ENCODE results near the gene SH2D3C. TPM values are rescaled to one million over a fixed set of nuclear protein-coding genes. Genes with fewer than 3 reads are reported as not detected.

Gene SH2D3C
- polyA plus RNA-seq, 1 donor from 2014 or later: 14.5 TPM

DNA sequence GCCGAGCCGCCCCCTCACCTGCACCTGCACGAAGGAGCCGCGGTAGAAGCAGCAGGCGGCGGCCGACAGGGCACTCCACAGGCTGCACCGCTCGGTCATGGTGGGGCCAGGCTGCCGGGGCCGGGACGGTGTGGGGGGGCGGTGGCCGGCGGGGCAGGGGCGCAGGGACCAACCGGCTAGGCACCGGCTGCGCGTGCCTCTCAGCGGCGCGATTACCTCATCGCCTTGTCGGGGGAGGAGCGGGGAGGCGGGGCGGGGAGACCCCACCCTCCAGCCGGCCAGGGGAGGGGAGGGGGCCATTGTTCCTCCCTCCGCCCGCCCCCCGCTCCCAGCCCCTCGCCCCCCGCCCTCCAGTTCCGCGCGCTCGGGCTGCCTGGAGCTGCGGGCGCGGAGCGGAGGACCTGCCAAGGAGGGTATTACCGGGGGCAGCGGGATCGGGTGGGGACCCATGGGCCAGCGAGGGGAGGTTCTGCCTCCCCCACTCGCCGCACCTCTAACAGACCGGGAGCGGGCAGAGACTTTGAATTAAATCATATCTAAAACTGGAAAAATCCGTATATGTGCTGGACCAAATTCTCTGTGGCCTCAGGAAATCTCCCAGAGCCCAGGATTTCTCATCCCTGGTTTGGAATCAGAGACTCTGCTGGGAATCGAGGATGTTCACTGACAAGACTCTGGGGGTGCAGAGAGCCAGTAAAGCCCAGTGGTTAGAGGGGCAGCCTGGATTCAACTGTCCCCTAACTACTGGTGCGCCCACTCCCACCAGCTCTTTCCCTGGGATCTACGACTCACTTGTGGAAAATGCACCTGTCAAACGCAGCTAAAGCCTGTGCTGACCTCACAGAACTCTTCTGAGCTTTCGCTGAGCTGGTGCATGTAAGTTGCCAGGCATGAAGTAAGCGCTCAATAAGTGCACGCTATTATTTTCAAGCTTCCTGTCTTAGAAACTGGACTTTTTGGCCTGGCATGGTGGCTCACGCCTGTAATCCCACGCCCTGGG is 23.1 kb downstream of the SH2D3C start:
- H3K79me2 ChIP-seq (replicated peaks; ENCODE audit: insufficient read depth, low read length): peaks cover 26% of the 10 kb centered on the region
- no peaks in the 10 kb centered on the region for H3K36me3 ChIP-seq (ENCODE audit: insufficient read depth, low read length)
- TF ChIP-seq SMC3 (conservative IDR thresholded peaks at IDR 0.05; ENCODE audit: poor library complexity) (no peak), TAF1 (IDR thresholded peaks at IDR 0.05; ENCODE audit: low read depth) (peak; percentile 85), MXI1 (conservative IDR thresholded peaks at IDR 0.05; ENCODE audit: poor library complexity, severe bottlenecking) (peak; percentile 50), RAD21 (conservative IDR thresholded peaks at IDR 0.05) (peak; percentile 46), EP300 (conservative IDR thresholded peaks at IDR 0.05; ENCODE audit: poor library complexity, severe bottlenecking) (no peak), POLR2AphosphoS5 (IDR thresholded peaks at IDR 0.05) (peak; percentile 98), EZH2 (IDR thresholded peaks at IDR 0.05; ENCODE audit: borderline replicate concordance, insufficient read depth, low read length, poor library complexity, severe bottlenecking) (no peak)
- TF ChIP-seq, protein P1, sequence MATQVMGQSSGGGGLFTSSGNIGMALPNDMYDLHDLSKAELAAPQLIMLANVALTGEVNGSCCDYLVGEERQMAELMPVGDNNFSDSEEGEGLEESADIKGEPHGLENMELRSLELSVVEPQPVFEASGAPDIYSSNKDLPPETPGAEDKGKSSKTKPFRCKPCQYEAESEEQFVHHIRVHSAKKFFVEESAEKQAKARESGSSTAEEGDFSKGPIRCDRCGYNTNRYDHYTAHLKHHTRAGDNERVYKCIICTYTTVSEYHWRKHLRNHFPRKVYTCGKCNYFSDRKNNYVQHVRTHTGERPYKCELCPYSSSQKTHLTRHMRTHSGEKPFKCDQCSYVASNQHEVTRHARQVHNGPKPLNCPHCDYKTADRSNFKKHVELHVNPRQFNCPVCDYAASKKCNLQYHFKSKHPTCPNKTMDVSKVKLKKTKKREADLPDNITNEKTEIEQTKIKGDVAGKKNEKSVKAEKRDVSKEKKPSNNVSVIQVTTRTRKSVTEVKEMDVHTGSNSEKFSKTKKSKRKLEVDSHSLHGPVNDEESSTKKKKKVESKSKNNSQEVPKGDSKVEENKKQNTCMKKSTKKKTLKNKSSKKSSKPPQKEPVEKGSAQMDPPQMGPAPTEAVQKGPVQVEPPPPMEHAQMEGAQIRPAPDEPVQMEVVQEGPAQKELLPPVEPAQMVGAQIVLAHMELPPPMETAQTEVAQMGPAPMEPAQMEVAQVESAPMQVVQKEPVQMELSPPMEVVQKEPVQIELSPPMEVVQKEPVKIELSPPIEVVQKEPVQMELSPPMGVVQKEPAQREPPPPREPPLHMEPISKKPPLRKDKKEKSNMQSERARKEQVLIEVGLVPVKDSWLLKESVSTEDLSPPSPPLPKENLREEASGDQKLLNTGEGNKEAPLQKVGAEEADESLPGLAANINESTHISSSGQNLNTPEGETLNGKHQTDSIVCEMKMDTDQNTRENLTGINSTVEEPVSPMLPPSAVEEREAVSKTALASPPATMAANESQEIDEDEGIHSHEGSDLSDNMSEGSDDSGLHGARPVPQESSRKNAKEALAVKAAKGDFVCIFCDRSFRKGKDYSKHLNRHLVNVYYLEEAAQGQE (IDR thresholded peaks at IDR 0.05; ENCODE audit: borderline replicate concordance): peak; percentile 46
- TF ChIP-seq, protein P2, sequence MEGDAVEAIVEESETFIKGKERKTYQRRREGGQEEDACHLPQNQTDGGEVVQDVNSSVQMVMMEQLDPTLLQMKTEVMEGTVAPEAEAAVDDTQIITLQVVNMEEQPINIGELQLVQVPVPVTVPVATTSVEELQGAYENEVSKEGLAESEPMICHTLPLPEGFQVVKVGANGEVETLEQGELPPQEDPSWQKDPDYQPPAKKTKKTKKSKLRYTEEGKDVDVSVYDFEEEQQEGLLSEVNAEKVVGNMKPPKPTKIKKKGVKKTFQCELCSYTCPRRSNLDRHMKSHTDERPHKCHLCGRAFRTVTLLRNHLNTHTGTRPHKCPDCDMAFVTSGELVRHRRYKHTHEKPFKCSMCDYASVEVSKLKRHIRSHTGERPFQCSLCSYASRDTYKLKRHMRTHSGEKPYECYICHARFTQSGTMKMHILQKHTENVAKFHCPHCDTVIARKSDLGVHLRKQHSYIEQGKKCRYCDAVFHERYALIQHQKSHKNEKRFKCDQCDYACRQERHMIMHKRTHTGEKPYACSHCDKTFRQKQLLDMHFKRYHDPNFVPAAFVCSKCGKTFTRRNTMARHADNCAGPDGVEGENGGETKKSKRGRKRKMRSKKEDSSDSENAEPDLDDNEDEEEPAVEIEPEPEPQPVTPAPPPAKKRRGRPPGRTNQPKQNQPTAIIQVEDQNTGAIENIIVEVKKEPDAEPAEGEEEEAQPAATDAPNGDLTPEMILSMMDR (IDR thresholded peaks at IDR 0.05; ENCODE audit: poor library complexity, severe bottlenecking): no peak
- H3K4me2 ChIP-seq (ENCODE audit: low read length): peak overlapping the region; percentile 70
- no peaks in the 10 kb centered on the region for H3F3A ChIP-seq (ENCODE audit: insufficient read depth, low read length, poor library complexity, severe bottlenecking)
- peak overlapping the region; percentile 60 for H2AFZ ChIP-seq (ENCODE audit: low read depth, low read length)
- H3K4me3 ChIP-seq (ENCODE audit: low read length): peak overlapping the region; percentile 100
- H3K9me3 ChIP-seq (ENCODE audit: low read length): no peaks in the 10 kb centered on the region
- no peaks in the 10 kb centered on the region for H3K9me2 ChIP-seq (ENCODE audit: insufficient read depth, low read length)
- peak overlapping the region; percentile 98 for H3K27ac ChIP-seq (ENCODE audit: low read length)
- H4K20me1 ChIP-seq (ENCODE audit: insufficient read depth): no peaks in the 10 kb centered on the region
- H3K27me3 ChIP-seq (ENCODE audit: insufficient read depth, low read depth, low read length): no peaks in the 10 kb centered on the region
- H3K9ac ChIP-seq (ENCODE audit: low read length): peak overlapping the region; percentile 100

DNA sequence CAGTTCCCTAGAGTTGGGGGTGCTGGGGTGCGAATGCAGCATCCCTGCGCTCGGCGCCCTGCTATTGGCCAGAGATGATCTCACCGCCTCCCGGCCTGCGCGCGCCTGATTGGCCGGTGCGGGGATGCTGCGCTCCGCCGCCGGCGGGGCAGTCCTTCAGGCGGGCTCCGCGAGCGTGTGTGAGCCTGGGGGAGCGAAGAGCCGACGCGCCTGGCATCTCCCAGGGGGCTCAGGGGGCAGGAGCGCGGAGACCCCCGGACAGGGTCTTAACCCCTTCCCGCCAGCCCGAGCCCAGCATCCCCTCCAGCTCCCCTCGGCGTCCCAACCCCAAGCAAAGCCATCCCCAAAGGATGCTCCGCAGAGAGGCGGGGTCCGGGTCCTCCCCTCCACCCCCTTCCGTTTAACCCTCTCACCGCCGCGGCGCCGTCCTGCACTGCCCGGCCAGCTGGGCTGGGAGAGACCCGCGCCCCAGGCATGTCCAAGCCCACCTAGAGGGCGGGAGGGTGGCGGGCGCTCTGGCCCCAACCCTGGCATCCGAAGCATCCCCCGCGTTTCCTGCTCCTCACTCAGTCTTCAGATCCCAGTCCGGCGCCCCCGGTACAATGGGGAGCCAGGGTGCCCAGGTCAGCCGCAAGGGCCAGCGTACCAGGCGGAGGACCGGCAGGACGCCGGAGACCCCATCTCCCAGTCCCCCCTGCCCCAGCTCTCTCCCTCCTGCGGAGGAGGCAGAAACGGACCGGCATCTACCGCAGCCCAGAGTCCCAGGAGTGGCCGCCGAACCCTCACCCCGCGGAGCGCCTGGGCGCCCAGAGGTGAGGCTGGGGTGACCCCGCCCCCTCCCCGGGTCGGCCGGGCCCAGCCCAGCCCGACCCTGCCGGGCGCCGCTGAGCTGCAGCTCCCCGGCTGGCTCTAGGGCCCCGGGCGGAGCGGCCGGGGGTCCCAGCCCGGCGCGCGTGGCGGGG is 24.1 kb downstream of the SH2D3C start:
- peak overlapping the region; percentile 100 for H3K9ac ChIP-seq (ENCODE audit: low read length)
- H3F3A ChIP-seq (ENCODE audit: insufficient read depth, low read length, poor library complexity, severe bottlenecking): no peaks in the 10 kb centered on the region
- H3K36me3 ChIP-seq (ENCODE audit: insufficient read depth, low read length): no peaks in the 10 kb centered on the region
- peak overlapping the region; percentile 8 for H2AFZ ChIP-seq (ENCODE audit: low read depth, low read length)
- TF ChIP-seq SMC3 (conservative IDR thresholded peaks at IDR 0.05; ENCODE audit: poor library complexity) (peak; percentile 48), EZH2 (IDR thresholded peaks at IDR 0.05; ENCODE audit: borderline replicate concordance, insufficient read depth, low read length, poor library complexity, severe bottlenecking) (no peak), MXI1 (conservative IDR thresholded peaks at IDR 0.05; ENCODE audit: poor library complexity, severe bottlenecking) (peak; percentile 49), EP300 (conservative IDR thresholded peaks at IDR 0.05; ENCODE audit: poor library complexity, severe bottlenecking) (peak; percentile 64), POLR2AphosphoS5 (IDR thresholded peaks at IDR 0.05) (peak; percentile 98), TAF1 (IDR thresholded peaks at IDR 0.05; ENCODE audit: low read depth) (peak; percentile 94), RAD21 (conservative IDR thresholded peaks at IDR 0.05) (peak; percentile 53)
- TF ChIP-seq, protein P2 (IDR thresholded peaks at IDR 0.05; ENCODE audit: poor library complexity, severe bottlenecking): no peak
- TF ChIP-seq, protein P1 (IDR thresholded peaks at IDR 0.05; ENCODE audit: borderline replicate concordance): peak; percentile 59
- H3K27me3 ChIP-seq (ENCODE audit: insufficient read depth, low read depth, low read length): no peaks in the 10 kb centered on the region
- peak overlapping the region; percentile 98 for H3K27ac ChIP-seq (ENCODE audit: low read length)
- no peaks in the 10 kb centered on the region for H3K9me3 ChIP-seq (ENCODE audit: low read length)
- H3K4me2 ChIP-seq (ENCODE audit: low read length): peak overlapping the region; percentile 36
- H4K20me1 ChIP-seq (ENCODE audit: insufficient read depth): no peaks in the 10 kb centered on the region
- H3K9me2 ChIP-seq (ENCODE audit: insufficient read depth, low read length): no peaks in the 10 kb centered on the region
- peak overlapping the region; percentile 100 for H3K4me3 ChIP-seq (ENCODE audit: low read length)
- peaks cover 26% of the 10 kb centered on the region for H3K79me2 ChIP-seq (replicated peaks; ENCODE audit: insufficient read depth, low read length)
